K562 (cell line): ENCODE results near the gene PPP1R12B. TPM values are rescaled to one million over a fixed set of nuclear protein-coding genes. Genes with fewer than 3 reads are reported as not detected.

Experiments used
- ATAC-seq: fragments of 200-7000 bp; cut with Tn5 transposase; 3 replicates; pipeline ENCODE4 v1.9.1; 2020; ENCODE audit warnings: moderate library complexity
- BruUV-seq: library from RNA; stranded (reverse); fragments of 400-500 nt; replicated peaks from 2 replicates; lab custom pipeline; 2021; lab: Mats Ljungman, UMichigan
- CTCF ChIA-PET: fragments of 300-600 bp; formaldehyde crosslinking; extraction: SDS; loops from one replicate; lab custom pipeline; 2021; ENCODE audit warnings: low intra/inter-chr PET ratio; lab: Yijun Ruan, JAX
- POLR2A ChIA-PET: fragments of 300-600, 350-650 bp; sonication (Branson Sonifier 250); formaldehyde crosslinking; extraction: SDS; loops from one replicate; lab custom pipeline; 2021; ENCODE audit warnings: antibody characterized with exemption, inconsistent platforms; lab: Yijun Ruan, JAX
- DNase-seq, 4 experiments: peaks; one replicate each; pipeline versions ENCODE4 v3.0.0 to v3.0.0-alpha.2; 2011 to 2018; ENCODE audit warnings: low spot score in 3 of 4, mixed read lengths in 3 of 4; ENCODE audit errors: extremely low read depth in 1 of 4
- FAIRE-seq: peaks from 2 replicates; lab custom pipeline; 2011; peaks lifted over from hg19 to GRCh38; lab: Jason Lieb, UNC
- H2AFZ ChIP-seq: 2 replicates; pipeline ENCODE4 v1.6.0; 2011; ENCODE audit warnings: low read depth, low read length, control low read depth, inconsistent platforms
- H3K27ac ChIP-seq: fragments of 200-600 bp; 3 replicates; pipeline ENCODE4 v1.8.0; 2011; ENCODE audit warnings: low read depth, mild to moderate bottlenecking, control low read depth, inconsistent platforms, low read length, moderate library complexity, mixed read lengths; ENCODE audit errors: extremely low read depth
- H3K27me3 ChIP-seq, 2 experiments: fragments of 300-600 bp in 1 of 2; 2 replicates in 1 of 2; 3 replicates in 1 of 2; pipeline versions ENCODE4 v1.6.0 to v1.8.0; 2011; ENCODE audit warnings: inconsistent platforms in 2 of 2, low read length in 2 of 2, mild to moderate bottlenecking in 1 of 2, mixed read lengths in 1 of 2, moderate library complexity in 1 of 2; ENCODE audit not compliant: control insufficient read depth in 2 of 2, insufficient read depth in 2 of 2
- H3K36me3 ChIP-seq: fragments of 300-600 bp; 3 replicates; pipeline ENCODE4 v1.8.0; 2011; ENCODE audit warnings: mild to moderate bottlenecking, low read length, inconsistent platforms; ENCODE audit not compliant: control insufficient read depth, insufficient read depth
- H3K4me1 ChIP-seq, 2 experiments: fragments of 200-600 bp in 1 of 2; replicated peaks in 1 of 2; 2 replicates in 1 of 2; 3 replicates in 1 of 2; pipeline versions ENCODE4 v1.5.1 to v1.8.0; 2011; ENCODE audit warnings: inconsistent platforms in 2 of 2, low read length in 2 of 2, mild to moderate bottlenecking in 1 of 2, mixed read lengths in 1 of 2, moderate library complexity in 1 of 2; ENCODE audit not compliant: control insufficient read depth in 2 of 2, insufficient read depth in 2 of 2
- H3K4me2 ChIP-seq: 2 replicates; pipeline ENCODE4 v1.6.1; 2011; ENCODE audit warnings: low read length, control low read depth, inconsistent platforms, mixed read lengths; ENCODE audit not compliant: insufficient read depth
- H3K4me3 ChIP-seq: fragments of 200-600 bp; sonication (generic), shearing (Covaris generic); 2 replicates; pipeline ENCODE4 v1.5.1; 2016; ENCODE audit warnings: control low read depth, inconsistent platforms
- H3K79me2 ChIP-seq: fragments of 200-600 bp; 3 replicates; pipeline ENCODE4 v1.8.0; 2011; ENCODE audit warnings: low read length, inconsistent platforms; ENCODE audit not compliant: control insufficient read depth, insufficient read depth
- H3K9ac ChIP-seq, 2 experiments: 2 replicates each; pipeline versions ENCODE4 v1.6.0 to v1.6.1; 2011; ENCODE audit warnings: low read depth in 2 of 2, low read length in 2 of 2, control low read depth in 1 of 2, inconsistent platforms in 1 of 2, mild to moderate bottlenecking in 1 of 2, mixed read lengths in 1 of 2; ENCODE audit not compliant: insufficient read depth in 1 of 2
- H3K9me1 ChIP-seq: one replicate; pipeline ENCODE4 v1.6.0; 2011; ENCODE audit warnings: inconsistent platforms, mild to moderate bottlenecking, low read length, moderate library complexity; ENCODE audit not compliant: control insufficient read depth, insufficient read depth
- H3K9me3 ChIP-seq: replicated peaks from 2 replicates; pipeline ENCODE4 v1.5.1; 2011; ENCODE audit warnings: low read depth, low read length, inconsistent platforms; ENCODE audit not compliant: control insufficient read depth, insufficient read depth
- H4K20me1 ChIP-seq: replicated peaks from 2 replicates; pipeline ENCODE4 v1.6.1; 2011; ENCODE audit warnings: low read length, inconsistent platforms, mixed read lengths; ENCODE audit not compliant: control insufficient read depth, insufficient read depth
- FOXK1 ChIP-seq: sonication (generic); formaldehyde crosslinking; IDR thresholded peaks from 2 replicates; pipeline ENCODE4 v1.8.0; 2022; ENCODE audit warnings: missing genetic modification reagents, mild to moderate bottlenecking, borderline replicate concordance
- PRDM10 ChIP-seq: fragments of 450-650 bp; IDR thresholded peaks from 2 replicates; pipeline ENCODE4 v1.6.1; 2018; ENCODE audit not compliant: partially characterized antibody
- SNIP1 ChIP-seq: fragments of 450-650 bp; IDR thresholded peaks from 2 replicates; pipeline ENCODE4 v1.7.1; 2017; ENCODE audit warnings: low read depth, mild to moderate bottlenecking
- XRCC5 ChIP-seq: fragments of 200-400 bp; formaldehyde crosslinking; IDR thresholded peaks from 2 replicates; pipeline ENCODE4 v1.6.1; 2017; ENCODE audit warnings: low read depth, mild to moderate bottlenecking, low read length
- whole genome bisulfite sequencing: fragments of 100-300 bp; shearing (Covaris generic); methylation state at CpG from one replicate; pipeline ENCODE4 v1.1.6; 2016; ENCODE audit warnings: low coverage, mixed read lengths; ENCODE audit not compliant: insufficient coverage; ENCODE audit errors: missing lambda C conversion rate; 5-methylcytosine and 5-hydroxymethylcytosine counted together
- in situ Hi-C: fragments of 300-500 bp; cut with MboI; formaldehyde crosslinking; loops from 4 replicates; pipeline ENCODE4 v1.15.0; 2018; ENCODE audit warnings: inconsistent platforms, mixed read lengths
- intact Hi-C: fragments of 100-400 bp; cut with micrococcal nuclease; formaldehyde crosslinking; loops from 2 replicates; pipeline ENCODE4 v1.14.2; 2022
- polyA plus RNA-seq, 8 experiments: library from polyadenylated mRNA; depleted of rRNA in 4 of 8; stranded (reverse) in 5 of 8; unstranded in 3 of 8; fragments of >200 nt; fragmentation: Nextera tagmentation in 2 of 8; fragmentation: Illumina TruSeq in 1 of 8; extraction: Ambion mirVana in 2 of 8; extraction: Trizol in 1 of 8; gene quantifications; 2 replicates each; pipeline versions ENCODE4 v1.2.1 to v1.2.3, GENCODE V29; 2011 to 2014; ENCODE audit warnings: inconsistent platforms in 1 of 8, missing spikeins in 1 of 8
- total RNA-seq, 7 experiments: library from RNA; depleted of rRNA in 6 of 7; stranded (reverse); fragments of >200 nt in 6 of 7; fragmentation: Illumina TruSeq in 2 of 7; extraction: Trizol in 2 of 7; gene quantifications; 2 replicates each; pipeline versions ENCODE4 v1.2.1 to v1.2.3, GENCODE V29; 2011 to 2021; ENCODE audit warnings: low replicate concordance in 1 of 7

Gene PPP1R12B
- total and polyA plus RNA-seq, 9 of the 15 experiments (the other 6 are each of a cell fraction or from before 2014, with no cell fraction given), result 0.73 to 16.9 (median 13.6) TPM

DNA sequence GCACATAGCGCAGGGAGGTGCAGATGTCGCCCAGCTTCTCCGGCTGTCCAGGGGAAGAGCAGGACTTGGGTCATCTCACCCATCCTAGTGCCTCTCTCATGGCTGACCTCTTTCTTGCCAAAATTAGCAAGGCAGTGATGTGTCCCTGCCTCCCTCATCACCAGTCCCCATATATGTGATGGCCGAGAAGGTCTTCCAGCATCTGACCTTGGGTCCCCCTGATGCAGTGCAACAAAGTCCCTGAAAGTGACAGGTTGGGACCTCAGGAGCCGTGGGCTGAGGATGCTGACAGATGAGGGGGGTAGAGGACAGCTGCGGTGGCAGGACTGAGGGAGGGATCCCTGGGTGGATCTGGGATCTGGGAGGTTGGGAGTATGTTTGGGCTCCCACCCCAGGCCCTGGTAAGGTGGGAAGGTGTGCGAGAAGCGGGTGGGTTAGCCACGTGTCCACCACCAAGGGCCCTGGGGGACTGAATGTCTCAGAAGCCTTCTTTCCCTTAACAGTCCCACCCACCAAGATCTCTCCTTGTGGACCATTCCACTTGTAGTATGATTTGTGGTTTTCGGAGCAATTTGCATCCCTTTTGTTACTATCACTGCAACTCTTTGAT, 252.0 kb downstream of the PPP1R12B start:
- FAIRE-seq (no peak), DNase-seq (no peak), ATAC-seq (peak; percentile 20)
- in situ Hi-C loops (no loop called here), intact Hi-C loops (loop anchor here (10.0 kb wide), 2 partner anchors 96 to 256 kb away; partner anchors contain the start of genes PPP1R12B and UBE2T)
- Histone ChIP-seq H3K4me1 (no peaks in the 10 kb centered on the region), H3K27ac (no peak overlapping the region), H3K4me3 (no peak overlapping the region), H3K9me3 (no peaks in the 10 kb centered on the region), H3K27me3 (peaks cover 2 to 31% of the 10 kb centered on the region in 2 experiments; a peak in 3 of 5 replicates), H3K79me2 (no peaks in the 10 kb centered on the region), H3K9ac (no peak overlapping the region), H2AFZ (no peak overlapping the region), H3K9me1 (no peaks in the 10 kb centered on the region), H4K20me1 (peaks cover 14% of the 10 kb centered on the region), H3K4me2 (no peak overlapping the region), H3K36me3 (no peaks in the 10 kb centered on the region)
- BruUV-seq, result no TSS peak
- POLR2A ChIA-PET, result interaction anchor here (0.7 to 1.0 kb wide), 2 partner anchors 16 to 19 kb away, joined by 3 read pairs; no protein-coding TSS in a partner anchor
- CTCF ChIA-PET, result interaction anchor here (0.6 to 3.0 kb wide), 9 partner anchors 14 to 257 kb away, joined by 3 to 17 read pairs (median 3); no protein-coding TSS in a partner anchor
- TF ChIP-seq SNIP1 (no peak), FOXK1 (CRISPR knock-in tag) (0 out of 2 replicates have a peak, but pooled peaks have one; percentile 46), XRCC5 (peak; percentile 4; the same call in 1 of the 2 replicates), PRDM10 (peak; percentile 75)
- WGBS, result 4% methylated on average over 10 of the region's 10 CpGs
